Activated CD4-positive, alpha-beta memory T cell treated with anti-CD3 and anti-CD28 coated beads for 36 hours (primary cell): ENCODE data around the gene NFE2L1. TPM values are rescaled to one million over a fixed set of nuclear protein-coding genes. Genes with fewer than 3 reads are reported as not detected.
"Not testable (repeated sequence)": the region's sequence is repeated elsewhere in the genome, so short reads cannot be mapped to it uniquely, and the experiment has no call there.

Experiments used
- CTCF ChIA-PET: fragments of 350-600 bp; sonication (Branson Sonifier 250); formaldehyde crosslinking; loops from one replicate; lab custom pipeline; 2021; ENCODE audit warnings: antibody characterized with exemption, inconsistent platforms; lab: Charles Lee
- POLR2A ChIA-PET: fragments of 350-600 bp; sonication (Branson Sonifier 250); formaldehyde crosslinking; loops from one replicate; lab custom pipeline; 2021; ENCODE audit warnings: antibody characterized with exemption; lab: Charles Lee
- DNase-seq: peaks from one replicate; pipeline ENCODE4 v3.0.0-alpha.2; 2020
- H3K27ac Mint-ChIP-seq: one replicate; pipeline ENCODE4 v1.8.0; 2021; ENCODE audit warnings: mixed read lengths
- H3K27me3 Mint-ChIP-seq: one replicate; pipeline ENCODE4 v1.8.0; 2021; ENCODE audit warnings: mixed read lengths
- H3K36me3 Mint-ChIP-seq: one replicate; pipeline ENCODE4 v1.8.0; 2021; ENCODE audit warnings: mixed read lengths
- H3K4me1 Mint-ChIP-seq: one replicate; pipeline ENCODE4 v1.8.0; 2021; ENCODE audit warnings: low read depth, mixed read lengths
- H3K4me3 Mint-ChIP-seq: one replicate; pipeline ENCODE4 v1.8.0; 2021; ENCODE audit warnings: mild to moderate bottlenecking, mixed read lengths
- H3K9me3 Mint-ChIP-seq: one replicate; pipeline ENCODE4 v1.8.0; 2021; ENCODE audit warnings: mixed read lengths
- intact Hi-C: fragments of 100-400 bp; cut with micrococcal nuclease; formaldehyde crosslinking; loops from one replicate; pipeline ENCODE4 v1.15.1; 2023
- total RNA-seq, 2 experiments: library from RNA; stranded (reverse); gene quantifications; one replicate each; pipeline ENCODE4 v1.2.3, GENCODE V29; 2021

Gene NFE2L1
- total RNA-seq, 2 experiments from 2014 or later, result 82.4 to 84.1 TPM

DNA sequence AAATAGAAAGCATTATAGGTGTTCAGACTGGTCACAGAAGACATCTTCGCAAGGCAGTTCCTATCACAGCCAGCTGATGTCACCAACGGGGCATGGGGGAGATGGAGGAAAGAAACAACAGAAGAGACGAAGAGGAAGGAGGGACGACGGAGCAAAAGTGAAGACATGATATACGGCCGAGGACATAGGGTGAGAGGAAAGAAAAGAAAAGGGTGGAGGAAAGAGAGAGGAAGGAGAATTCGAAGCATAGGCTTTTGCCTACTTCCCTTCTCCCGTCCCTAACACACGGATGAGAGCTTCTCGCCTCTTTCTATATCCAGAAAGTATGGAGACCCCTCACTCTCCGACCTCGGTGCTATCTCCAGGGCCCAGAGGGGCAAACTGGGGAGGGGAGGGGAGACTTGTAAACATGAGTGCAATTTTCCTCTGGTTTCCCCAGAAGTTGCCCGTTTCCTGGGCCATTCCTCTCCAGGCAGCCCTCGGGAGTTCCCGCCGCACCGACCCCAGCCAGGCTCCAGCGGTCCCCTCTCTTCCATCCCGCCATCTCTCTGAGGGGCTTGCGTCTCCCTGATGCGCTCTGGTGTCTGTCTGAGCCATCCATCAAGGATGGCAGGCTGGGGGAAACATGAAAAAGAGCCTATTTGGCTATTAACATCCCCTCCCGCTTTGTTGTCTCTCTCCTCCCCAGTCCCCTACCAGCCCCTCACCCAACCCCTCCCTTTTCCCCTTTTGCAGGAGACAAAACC lies 36.6 kb upstream of the NFE2L1 start:
- DNase-seq, result peak; percentile 67
- Mint-ChIP-seq H3K36me3 (no peaks in the 10 kb centered on the region), H3K4me3 (peak overlapping the region; percentile 66), H3K27ac (no peak overlapping the region), H3K9me3 (no peaks in the 10 kb centered on the region), H3K4me1 (peaks cover 13% of the 10 kb centered on the region), H3K27me3 (peaks cover 45% of the 10 kb centered on the region)
- ChIA-PET CTCF (interaction anchor here (0.6 to 3.0 kb wide), 15 partner anchors 9 to 607 kb away, joined by 3 to 16 read pairs (median 6); partner anchors contain the start of gene CDK5RAP3), POLR2A (no interaction called here)
- intact Hi-C loops, result no loop called here

DNA sequence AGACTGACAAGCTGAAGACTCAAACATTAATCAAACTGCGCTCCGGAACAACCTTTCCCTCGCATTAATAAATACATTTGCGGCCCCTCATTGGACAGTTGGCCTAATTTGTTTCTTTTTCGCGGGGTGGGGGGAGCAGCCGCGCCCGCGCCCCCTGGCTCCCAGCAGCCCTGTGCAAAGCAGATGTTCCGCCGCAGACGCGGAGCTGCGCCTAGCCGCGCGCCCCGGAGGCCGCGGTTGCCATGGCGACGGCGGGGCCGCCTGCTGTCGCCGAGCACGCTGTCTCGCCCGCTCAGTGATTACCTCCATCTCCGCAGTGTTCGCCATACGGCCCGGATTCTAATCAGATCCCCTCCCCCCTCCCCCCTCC lies 36.0 kb upstream of the NFE2L1 start:
- intact Hi-C loops, result no loop called here
- Mint-ChIP-seq H3K36me3 (no peaks in the 10 kb centered on the region), H3K4me3 (peak overlapping the region; percentile 66), H3K4me1 (peaks cover 13% of the 10 kb centered on the region), H3K27me3 (peaks cover 42% of the 10 kb centered on the region), H3K27ac (no peak overlapping the region), H3K9me3 (no peaks in the 10 kb centered on the region)
- POLR2A ChIA-PET, result no interaction called here
- CTCF ChIA-PET, result interaction anchor here (0.7 to 3.0 kb wide), 12 partner anchors 9 to 171 kb away, joined by 3 to 16 read pairs (median 6); partner anchors contain the start of gene CDK5RAP3
- DNase-seq, result peak; percentile 69

DNA sequence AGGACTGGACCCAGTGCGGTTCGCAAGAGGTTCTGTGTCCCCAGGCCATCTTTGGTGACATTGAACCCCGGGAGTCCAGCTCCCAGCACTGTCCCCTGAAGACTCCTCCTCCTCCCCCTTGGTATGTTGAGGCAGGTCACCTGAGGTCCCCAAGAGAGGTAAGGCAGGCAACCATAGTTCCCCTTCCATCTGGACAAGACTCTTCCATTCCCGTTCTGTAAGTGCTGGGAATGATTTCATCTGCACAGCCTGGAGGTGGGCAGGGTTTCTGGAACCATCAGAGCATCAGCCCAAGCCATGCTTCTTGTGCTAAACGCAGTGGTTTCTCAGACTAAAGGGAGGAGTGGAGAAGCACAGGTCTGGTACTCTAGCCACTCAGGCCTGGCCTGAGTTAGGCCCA lies 35.5 kb upstream of the NFE2L1 start:
- intact Hi-C loops, result no loop called here
- peak overlapping the region; percentile 17 for H3K4me3 Mint-ChIP-seq
- CTCF ChIA-PET, result interaction anchor here (1.2 to 3.0 kb wide), 8 partner anchors 8 to 66 kb away, joined by 4 to 16 read pairs (median 9); partner anchors contain the start of gene CDK5RAP3
- no peaks in the 10 kb centered on the region for H3K36me3 Mint-ChIP-seq
- H3K27me3 Mint-ChIP-seq, result peaks cover 38% of the 10 kb centered on the region
- peaks cover 17% of the 10 kb centered on the region for H3K4me1 Mint-ChIP-seq
- no peaks in the 10 kb centered on the region for H3K9me3 Mint-ChIP-seq
- POLR2A ChIA-PET, result no interaction called here
- DNase-seq, result no peak
- H3K27ac Mint-ChIP-seq, result no peak overlapping the region

DNA sequence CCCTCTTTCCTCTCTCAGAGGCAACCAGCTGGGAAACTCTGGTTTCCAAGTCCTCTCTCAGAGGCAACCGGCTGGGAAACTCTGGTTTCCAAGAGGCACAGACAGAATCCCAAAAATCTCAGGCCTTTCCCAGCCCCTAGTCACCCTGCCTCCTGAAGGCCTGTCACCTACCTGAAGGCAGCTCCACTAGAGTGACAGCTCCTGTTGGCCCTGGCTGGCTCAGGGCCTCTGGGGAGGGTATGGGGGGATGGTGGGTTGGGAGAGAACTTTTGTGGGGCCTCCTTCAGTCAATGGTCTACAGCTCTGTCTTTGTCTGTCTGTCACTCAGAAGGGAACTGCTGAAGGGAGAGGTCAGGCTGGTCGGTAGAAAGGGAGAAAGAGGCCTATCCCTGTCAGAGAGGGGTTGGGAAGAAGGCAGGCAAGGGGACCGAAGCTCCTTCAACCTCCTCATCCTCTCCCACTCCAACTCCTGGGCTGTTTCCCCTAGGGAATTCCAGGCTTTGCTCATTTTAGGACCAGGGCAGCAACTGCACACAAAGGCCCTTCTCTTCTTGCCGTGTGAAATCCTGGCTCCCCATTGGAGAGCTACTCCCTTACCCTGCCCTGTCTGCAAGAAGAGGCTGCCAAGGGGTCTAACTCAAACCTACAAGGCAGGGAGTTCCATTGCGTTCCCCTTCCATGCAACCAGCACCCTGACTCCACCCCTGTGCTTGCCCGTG lies 34.1 kb upstream of the NFE2L1 start:
- peaks cover 34% of the 10 kb centered on the region for H3K27me3 Mint-ChIP-seq
- no peak for DNase-seq
- peaks cover 20% of the 10 kb centered on the region for H3K4me1 Mint-ChIP-seq
- H3K9me3 Mint-ChIP-seq, result no peaks in the 10 kb centered on the region
- H3K27ac Mint-ChIP-seq, result no peak overlapping the region
- no peak overlapping the region for H3K4me3 Mint-ChIP-seq
- ChIA-PET CTCF (interaction anchor here (1.2 to 2.4 kb wide), 2 partner anchors 10 to 12 kb away, joined by 3 to 10 read pairs; no protein-coding TSS in a partner anchor), POLR2A (interaction anchor here (0.6 kb wide), 1 partner anchor 13 kb away, joined by 4 read pairs; no protein-coding TSS in a partner anchor)
- intact Hi-C loops, result no loop called here
- H3K36me3 Mint-ChIP-seq, result no peaks in the 10 kb centered on the region

DNA sequence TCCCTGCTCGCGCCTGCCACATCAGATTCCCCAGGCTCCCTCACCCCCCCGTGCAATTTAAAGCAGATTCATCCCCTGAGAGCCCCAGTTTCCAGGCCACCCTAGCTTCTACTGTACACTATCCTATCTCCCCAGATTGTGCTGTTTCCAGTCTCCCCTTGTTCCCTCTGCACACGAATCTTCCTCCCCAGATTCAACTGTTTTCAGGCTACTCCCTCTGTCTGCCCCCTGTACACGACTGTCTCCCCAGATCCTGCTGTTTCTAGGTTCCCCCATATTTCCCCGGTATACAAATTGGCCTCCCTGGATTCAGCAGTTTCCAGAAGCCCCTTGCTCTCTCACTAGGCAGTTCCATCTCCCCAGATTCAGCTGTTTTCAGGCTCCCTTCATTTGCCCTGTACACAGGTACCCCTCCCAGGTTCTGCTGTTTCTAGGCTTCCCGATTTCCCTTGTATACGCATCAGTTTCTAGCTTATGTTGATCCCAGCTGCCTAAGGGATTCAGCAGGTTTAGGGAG lies 33.5 kb upstream of the NFE2L1 start:
- no peak for DNase-seq
- intact Hi-C loops, result no loop called here
- ChIA-PET POLR2A (no interaction called here), CTCF (interaction anchor here (1.2 to 2.4 kb wide), 2 partner anchors 11 kb away, joined by 3 to 10 read pairs; no protein-coding TSS in a partner anchor)
- Mint-ChIP-seq H3K4me3 (no peak overlapping the region), H3K27ac (no peak overlapping the region), H3K4me1 (peaks cover 20% of the 10 kb centered on the region), H3K9me3 (no peaks in the 10 kb centered on the region), H3K27me3 (peaks cover 31% of the 10 kb centered on the region), H3K36me3 (no peaks in the 10 kb centered on the region)

DNA sequence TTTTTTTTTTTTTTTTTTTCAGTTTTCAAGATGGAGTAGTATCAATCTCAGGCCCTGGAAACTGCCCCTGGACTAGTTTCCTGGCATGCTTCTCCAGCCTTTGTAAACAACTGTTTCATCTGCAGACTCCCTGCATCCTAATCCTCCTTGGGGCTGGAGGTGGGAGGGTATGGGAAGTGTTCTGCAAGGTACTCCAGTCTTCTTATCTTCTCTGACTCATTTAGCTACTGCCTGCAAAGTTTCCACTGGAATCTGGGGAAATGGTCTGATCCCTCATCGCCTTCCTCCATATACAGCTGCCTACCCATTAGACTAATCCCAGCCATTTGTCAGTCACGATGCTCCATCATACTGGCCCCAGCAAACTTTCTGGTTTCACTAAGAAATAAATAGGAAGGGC lies 32.0 kb upstream of the NFE2L1 start:
- H3K4me3 Mint-ChIP-seq, result no peak overlapping the region
- ChIA-PET CTCF (interaction anchor here (1.7 kb wide), 1 partner anchor 58 kb away, joined by 5 read pairs; no protein-coding TSS in a partner anchor), POLR2A (no interaction called here)
- H3K9me3 Mint-ChIP-seq, result no peaks in the 10 kb centered on the region
- DNase-seq, result no peak
- H3K36me3 Mint-ChIP-seq, result no peaks in the 10 kb centered on the region
- peaks cover 24% of the 10 kb centered on the region for H3K27me3 Mint-ChIP-seq
- peaks cover 20% of the 10 kb centered on the region for H3K4me1 Mint-ChIP-seq
- H3K27ac Mint-ChIP-seq, result no peak overlapping the region
- intact Hi-C loops, result no loop called here

DNA sequence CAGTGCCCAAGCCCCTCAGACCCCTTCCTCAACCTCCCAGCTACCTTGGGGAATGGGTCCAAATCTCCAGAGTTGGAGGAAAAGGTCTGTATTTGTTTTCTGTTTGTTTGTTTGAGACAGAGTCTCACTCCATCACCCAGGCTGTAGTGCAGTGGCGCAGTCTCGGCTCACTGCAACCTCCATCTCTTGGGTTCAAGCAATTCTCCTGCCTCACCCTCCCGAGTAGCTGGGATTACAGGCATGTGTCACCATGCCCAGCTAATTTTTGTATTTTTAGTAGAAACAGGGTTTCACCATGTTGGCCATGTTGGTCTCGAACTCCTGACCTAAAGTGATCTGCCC lies 30.4 kb upstream of the NFE2L1 start:
- not testable (repeated sequence) for H3K36me3 Mint-ChIP-seq, H3K4me1 Mint-ChIP-seq, H3K9me3 Mint-ChIP-seq, H3K27ac Mint-ChIP-seq, DNase-seq, H3K4me3 Mint-ChIP-seq
- ChIA-PET CTCF (interaction anchor here (0.6 to 2.7 kb wide), 10 partner anchors 39 to 601 kb away, joined by 3 to 15 read pairs (median 4); partner anchors contain the start of gene CDK5RAP3), POLR2A (interaction anchor here (0.6 to 1.1 kb wide), 3 partner anchors 67 to 175 kb away, joined by 3 to 5 read pairs (median 3); no protein-coding TSS in a partner anchor)
- intact Hi-C loops, result loop anchor here (1.0 kb wide), 1 partner anchor 68 kb away; no protein-coding TSS in a partner anchor
- H3K27me3 Mint-ChIP-seq, result peaks cover 18% of the 10 kb centered on the region

DNA sequence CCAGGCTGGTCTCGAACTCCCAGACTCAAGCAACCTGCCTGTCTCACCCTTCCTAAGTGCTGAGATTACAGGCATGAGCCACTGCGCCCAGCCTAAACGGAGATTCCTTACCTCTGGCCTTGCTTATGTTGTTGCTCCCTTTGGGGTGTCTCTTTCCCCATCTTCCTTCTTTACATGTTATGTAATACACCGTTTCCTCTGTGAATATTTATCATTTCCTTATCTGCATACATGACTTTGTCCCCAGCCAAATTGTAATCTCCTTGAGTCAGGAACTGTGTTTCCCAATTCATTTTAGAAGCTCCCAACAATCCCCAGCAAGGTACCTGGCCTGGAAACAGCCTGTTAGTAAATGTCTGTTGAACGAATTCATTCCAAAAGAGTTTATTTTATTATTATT lies 26.2 kb upstream of the NFE2L1 start:
- ChIA-PET CTCF (interaction anchor here (0.8 to 2.1 kb wide), 3 partner anchors 51 to 79 kb away, joined by 3 to 8 read pairs (median 3); no protein-coding TSS in a partner anchor), POLR2A (no interaction called here)
- DNase-seq, result no peak
- peaks cover 29% of the 10 kb centered on the region for H3K4me1 Mint-ChIP-seq
- no peaks in the 10 kb centered on the region for H3K36me3 Mint-ChIP-seq
- peaks cover 11% of the 10 kb centered on the region for H3K27me3 Mint-ChIP-seq
- intact Hi-C loops, result loop anchor here (5.0 kb wide), 1 partner anchor 180 kb away; the partner anchor contains the start of gene SCRN2
- no peak overlapping the region for H3K4me3 Mint-ChIP-seq
- no peaks in the 10 kb centered on the region for H3K9me3 Mint-ChIP-seq
- H3K27ac Mint-ChIP-seq, result no peak overlapping the region

DNA sequence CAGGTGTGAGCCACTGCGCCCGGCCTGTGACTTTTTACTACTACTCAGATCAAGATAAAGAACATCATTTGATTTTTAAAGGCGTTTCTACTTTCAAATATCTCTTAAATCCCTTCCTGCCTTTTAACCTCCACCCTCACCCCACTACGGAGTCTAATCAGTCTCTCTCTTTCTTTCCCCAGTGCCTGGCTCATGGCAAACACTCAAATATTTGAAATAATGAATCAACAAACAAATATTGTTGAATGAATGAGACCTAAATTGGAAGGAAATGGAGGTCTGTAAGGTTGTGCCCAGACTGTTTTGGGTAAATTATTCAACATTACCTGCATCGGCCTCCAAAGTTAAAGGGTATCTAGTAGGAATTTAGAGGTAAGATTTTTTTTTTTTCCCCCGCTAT lies 25.3 kb upstream of the NFE2L1 start:
- CTCF ChIA-PET, result interaction anchor here (1.2 kb wide), 1 partner anchor 78 kb away, joined by 3 read pairs; no protein-coding TSS in a partner anchor
- Mint-ChIP-seq H3K4me1 (peaks cover 23% of the 10 kb centered on the region), H3K36me3 (no peaks in the 10 kb centered on the region), H3K9me3 (no peaks in the 10 kb centered on the region), H3K27me3 (peaks cover 11% of the 10 kb centered on the region), H3K4me3 (no peak overlapping the region), H3K27ac (no peak overlapping the region)
- intact Hi-C loops, result loop anchor here (5.0 kb wide), 1 partner anchor 181 kb away; the partner anchor contains the start of gene SCRN2
- DNase-seq, result no peak
- POLR2A ChIA-PET, result no interaction called here

DNA sequence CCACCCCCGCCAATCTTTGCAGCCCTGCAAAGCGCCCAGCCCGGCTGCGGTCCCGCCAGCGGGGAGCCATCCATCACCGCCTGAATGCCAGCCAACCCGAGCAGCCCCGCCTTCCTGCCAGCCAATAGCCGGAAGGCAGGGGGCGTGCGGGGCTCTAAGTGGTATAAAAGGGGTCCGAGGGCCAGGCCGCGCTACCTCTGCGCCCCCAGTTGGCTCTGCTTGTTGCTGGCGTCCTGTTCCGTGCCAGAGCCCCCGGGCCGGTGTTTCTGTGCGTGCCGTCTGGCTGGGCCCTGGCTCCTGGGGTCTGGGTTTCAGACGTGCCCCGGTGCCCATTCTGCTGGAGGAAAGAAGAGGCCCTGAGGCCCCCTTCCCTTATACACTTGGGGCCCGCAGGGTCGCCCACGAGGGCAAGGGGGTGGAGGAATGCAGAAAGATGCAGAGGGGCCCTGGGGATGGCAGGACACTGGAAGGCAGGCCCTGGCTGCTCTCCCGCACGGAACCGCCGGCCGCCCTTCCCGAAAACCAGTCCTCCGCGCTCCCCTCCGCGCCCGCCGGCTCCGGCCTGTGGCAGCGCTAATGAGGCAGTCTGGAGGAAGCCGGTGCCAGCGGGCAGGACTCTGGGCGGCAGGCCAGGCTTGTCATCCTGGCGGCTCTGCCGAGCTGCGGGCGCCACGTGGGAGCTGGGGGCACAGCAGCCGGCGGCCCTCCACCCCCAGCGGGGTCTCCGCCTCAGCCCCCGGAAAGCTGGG lies 24.6 kb upstream of the NFE2L1 start:
- Mint-ChIP-seq H3K36me3 (no peaks in the 10 kb centered on the region), H3K4me3 (peak overlapping the region; percentile 57), H3K27me3 (peaks cover 11% of the 10 kb centered on the region), H3K27ac (no peak overlapping the region), H3K9me3 (no peaks in the 10 kb centered on the region), H3K4me1 (peaks cover 22% of the 10 kb centered on the region)
- intact Hi-C loops, result loop anchor here (2.0 to 5.0 kb wide), 3 partner anchors 53 to 181 kb away; partner anchors contain the start of genes CDK5RAP3, SCRN2 and SP2
- DNase-seq, result peak; percentile 53
- ChIA-PET POLR2A (interaction anchor here (1.1 kb wide), 1 partner anchor 53 kb away, joined by 3 read pairs; the partner anchor contains the start of gene CDK5RAP3), CTCF (interaction anchor here (0.5 to 1.0 kb wide), 2 partner anchors 19 to 45 kb away, joined by 3 read pairs; no protein-coding TSS in a partner anchor)
